ENCODE measurements around the gene TFB1M.

TFB1M gene

GRCh38 chr6:155228546-155229166 lies 85.6 kb downstream of the TFB1M start:
- H3K27ac ChIP-seq: no peak overlapping the region
- TF ChIP-seq, protein P1, sequence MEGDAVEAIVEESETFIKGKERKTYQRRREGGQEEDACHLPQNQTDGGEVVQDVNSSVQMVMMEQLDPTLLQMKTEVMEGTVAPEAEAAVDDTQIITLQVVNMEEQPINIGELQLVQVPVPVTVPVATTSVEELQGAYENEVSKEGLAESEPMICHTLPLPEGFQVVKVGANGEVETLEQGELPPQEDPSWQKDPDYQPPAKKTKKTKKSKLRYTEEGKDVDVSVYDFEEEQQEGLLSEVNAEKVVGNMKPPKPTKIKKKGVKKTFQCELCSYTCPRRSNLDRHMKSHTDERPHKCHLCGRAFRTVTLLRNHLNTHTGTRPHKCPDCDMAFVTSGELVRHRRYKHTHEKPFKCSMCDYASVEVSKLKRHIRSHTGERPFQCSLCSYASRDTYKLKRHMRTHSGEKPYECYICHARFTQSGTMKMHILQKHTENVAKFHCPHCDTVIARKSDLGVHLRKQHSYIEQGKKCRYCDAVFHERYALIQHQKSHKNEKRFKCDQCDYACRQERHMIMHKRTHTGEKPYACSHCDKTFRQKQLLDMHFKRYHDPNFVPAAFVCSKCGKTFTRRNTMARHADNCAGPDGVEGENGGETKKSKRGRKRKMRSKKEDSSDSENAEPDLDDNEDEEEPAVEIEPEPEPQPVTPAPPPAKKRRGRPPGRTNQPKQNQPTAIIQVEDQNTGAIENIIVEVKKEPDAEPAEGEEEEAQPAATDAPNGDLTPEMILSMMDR (conservative IDR thresholded peaks at IDR 0.05): no peak

GRCh38 chr6:155227046-155227445 lies 87.2 kb downstream of the TFB1M start:
- TF ChIP-seq, protein P1 (conservative IDR thresholded peaks at IDR 0.05): no peak
- no peak overlapping the region for H3K27ac ChIP-seq

DNA sequence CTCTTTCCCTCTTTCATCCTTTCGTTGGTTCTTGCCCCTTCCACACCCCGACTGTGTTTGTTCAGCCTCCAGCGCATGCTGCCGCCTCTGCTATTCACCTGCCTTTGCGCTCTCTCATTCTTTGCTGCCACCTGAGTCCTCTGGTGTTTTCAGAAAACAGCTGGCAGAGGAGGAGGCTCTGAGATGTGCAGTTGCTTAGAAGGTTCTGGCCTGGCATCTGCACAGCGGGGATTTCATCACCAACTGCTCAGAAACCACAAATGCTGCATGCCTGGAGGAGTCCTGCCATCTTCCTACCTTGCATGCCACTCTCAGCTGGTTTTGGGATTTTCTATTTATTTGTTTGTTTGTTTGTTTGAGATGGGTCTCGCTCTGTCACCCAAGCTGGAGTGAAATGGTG lies 89.7 kb downstream of the TFB1M start:
- TF ChIP-seq, protein P1 (conservative IDR thresholded peaks at IDR 0.05): no peak
- H3K27ac ChIP-seq: no peak overlapping the region

DNA sequence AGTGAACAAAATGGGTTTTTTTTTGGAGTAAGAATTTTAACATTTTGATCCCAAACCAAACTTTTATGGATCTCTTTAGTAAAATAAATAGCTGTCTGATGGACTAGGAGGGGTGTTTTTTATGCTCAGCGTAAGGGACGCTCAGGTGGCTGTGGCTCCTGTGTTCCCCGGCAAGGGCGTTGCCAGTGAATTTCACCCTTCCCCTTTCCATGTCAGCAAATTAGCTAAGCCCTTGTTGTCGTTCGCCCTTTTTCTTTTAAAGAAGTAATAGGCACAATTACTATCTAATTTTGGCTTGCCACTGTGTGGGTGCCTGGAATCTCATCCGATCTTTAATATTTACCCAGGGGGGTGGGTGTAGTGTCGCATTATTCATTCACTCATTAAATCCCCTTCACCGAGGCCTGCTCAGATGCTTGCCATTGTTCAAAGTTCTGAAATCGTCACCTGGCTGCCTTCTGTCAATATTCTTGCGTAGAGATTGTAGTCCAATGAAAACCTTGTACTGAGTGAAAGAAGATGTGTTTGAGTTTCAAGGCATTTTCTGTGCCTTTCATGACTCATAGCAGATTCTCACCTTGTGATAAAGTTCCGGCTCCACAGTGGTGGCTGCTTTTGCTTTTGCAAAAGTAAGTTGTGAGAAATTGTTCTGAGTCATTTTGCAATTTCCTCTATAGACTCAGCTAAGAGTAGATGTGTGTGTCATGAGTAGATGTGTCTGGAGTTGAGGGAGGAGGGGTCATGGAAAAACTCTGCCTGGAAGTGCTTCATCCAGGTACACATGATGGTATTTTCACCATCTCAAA lies 90.4 kb downstream of the TFB1M start:
- H3K27ac ChIP-seq: no peak overlapping the region
- TF ChIP-seq, protein P1 (conservative IDR thresholded peaks at IDR 0.05): no peak

DNA sequence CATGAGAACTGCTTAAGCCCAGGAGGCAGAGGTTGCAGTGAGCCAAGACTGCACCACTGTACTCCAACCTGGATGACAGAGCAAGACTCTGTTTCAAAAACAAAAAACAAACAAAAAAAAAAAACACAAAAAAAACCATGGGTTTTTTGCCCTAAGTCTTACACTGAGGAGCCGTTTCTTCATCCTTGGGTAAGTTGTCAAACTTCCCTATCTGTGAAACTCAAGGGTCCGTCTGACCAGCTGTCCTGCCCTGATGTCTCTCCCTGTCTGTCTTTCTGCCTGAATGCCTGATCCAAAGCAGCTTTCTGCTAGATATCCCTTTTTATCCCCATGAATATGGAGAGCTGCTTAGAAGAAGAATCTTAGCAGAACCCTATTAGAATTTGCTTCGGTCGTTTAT lies 91.8 kb downstream of the TFB1M start:
- H3K27ac ChIP-seq: no peak overlapping the region
- TF ChIP-seq, protein P1 (conservative IDR thresholded peaks at IDR 0.05): no peak

GRCh38 chr6:155221086-155221485 lies 93.2 kb downstream of the TFB1M start:
- TF ChIP-seq, protein P1 (conservative IDR thresholded peaks at IDR 0.05): no peak

GRCh38 chr6:155219858-155220301 lies 94.4 kb downstream of the TFB1M start:
- H3K27ac ChIP-seq: no peak overlapping the region
- TF ChIP-seq, protein P1 (conservative IDR thresholded peaks at IDR 0.05): no peak

More at GRCh38 chr6:155221086-155221485, 93.2 kb downstream of the TFB1M start:
- H3K27ac ChIP-seq: no peak overlapping the region

Data from VCaP (cell line).